ENCODE data around the gene DOCK4.

DNA sequence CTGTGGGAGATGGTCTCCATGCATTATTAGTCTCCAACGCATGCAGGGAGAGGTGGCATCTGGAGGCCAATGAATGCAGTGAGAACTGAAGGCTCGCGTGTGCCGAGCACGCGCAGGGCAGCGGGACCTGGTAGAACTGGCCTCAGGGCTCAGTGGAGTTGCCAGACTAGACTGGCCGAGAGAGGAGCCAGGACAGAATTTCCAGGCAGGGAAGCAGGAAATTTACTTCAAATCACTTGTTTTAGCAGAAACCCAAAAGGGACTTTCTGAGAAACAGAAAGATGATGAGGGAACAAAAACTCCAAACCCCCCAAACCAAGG is 332.9 kb downstream of the DOCK4 start:
- TF ChIP-seq ZNF274 (IDR thresholded peaks at IDR 0.05; ENCODE audit: low read depth, low read length) (no peak), YY1 (IDR thresholded peaks at IDR 0.05; ENCODE audit: insufficient read depth, insufficient read length) (no peak), SUZ12 (IDR thresholded peaks at IDR 0.05; ENCODE audit: extremely low read depth, insufficient read depth, insufficient read length) (no peak)

Measured in NT2/D1 (cell line).